NCI-H2081 (cell line): ENCODE measurements around the gene CLIP3.
"Not testable (repeated sequence)": the region's sequence is repeated elsewhere in the genome, so short reads cannot be mapped to it uniquely, and the experiment has no call there.

Experiments used
- DNase-seq, 2 experiments: peaks; one replicate each; lab custom pipeline; 2025; lab: John Stamatoyannopoulos, UW

The CLIP3 gene

GRCh38 chr19:36047835-36048234, 15.2 kb upstream of the CLIP3 start:
- DNase-seq: no peak

GRCh38 chr19:36046443-36047050, 13.9 kb upstream of the CLIP3 start:
- no peak for DNase-seq

- DNase-seq: no peak
These were observed 11.3 kb upstream of the CLIP3 start for GRCh38 chr19:36043952-36044351.

GRCh38 chr19:36041831-36042230, 9.2 kb upstream of the CLIP3 start:
- DNase-seq: no peak

GRCh38 chr19:36041092-36041491, 8.4 kb upstream of the CLIP3 start:
- not testable (repeated sequence) for DNase-seq

- no peak for DNase-seq
These were observed 7.8 kb upstream of the CLIP3 start for GRCh38 chr19:36040495-36040894.

- DNase-seq: no peak
These were observed 1.4 kb downstream of the CLIP3 start for GRCh38 chr19:36031308-36031707.

GRCh38 chr19:36030264-36031148, 2.2 kb downstream of the CLIP3 start:
- DNase-seq: no peak

- no peak for DNase-seq
These were observed 4.2 kb downstream of the CLIP3 start for GRCh38 chr19:36028313-36029041.

GRCh38 chr19:36027696-36028095, 5.0 kb downstream of the CLIP3 start:
- no peak for DNase-seq

GRCh38 chr19:36026091-36026876, 6.4 kb downstream of the CLIP3 start:
- no peak for DNase-seq

GRCh38 chr19:36025541-36025940, 7.1 kb downstream of the CLIP3 start:
- DNase-seq: no peak

GRCh38 chr19:36023432-36023831, 9.2 kb downstream of the CLIP3 start:
- DNase-seq: no peak

- no peak for DNase-seq
These were observed 13.5 kb downstream of the CLIP3 start for GRCh38 chr19:36019061-36019670.

GRCh38 chr19:36014012-36014924, 18.4 kb downstream of the CLIP3 start, which contains the start of gene ALKBH6:
Gene ALKBH6, minus strand, starts transcription at chr19:36014213. Its CDS starts 816 bp downstream, at chr19:36013397.
- DNase-seq: peak; percentile 99

GRCh38 chr19:36013280-36014011, 19.2 kb downstream of the CLIP3 start:
- DNase-seq: no peak

GRCh38 chr19:36010402-36010801, 22.3 kb downstream of the CLIP3 start:
- DNase-seq: no peak

GRCh38 chr19:36009633-36010379, 22.9 kb downstream of the CLIP3 start:
- no peak for DNase-seq

- DNase-seq: peak; percentile 34 to 63
These were observed 23.5 kb downstream of the CLIP3 start for GRCh38 chr19:36009220-36009619.
